DND-41 (cell line): Measurements from ENCODE around the gene EMC8.

Experiments used
- CTCF ChIP-seq: IDR thresholded peaks from 2 replicates; pipeline ENCODE4 v1.5.1; 2012; ENCODE audit warnings: borderline replicate concordance, low read length, moderate library complexity, mild to moderate bottlenecking; ENCODE audit not compliant: poor library complexity, severe bottlenecking; ENCODE audit errors: extremely low read depth
- EZH2 ChIP-seq: IDR thresholded peaks from 3 replicates; pipeline ENCODE4 v1.6.1; 2012; ENCODE audit warnings: borderline replicate concordance, low read depth, mild to moderate bottlenecking, moderate library complexity, low read length, inconsistent platforms; ENCODE audit not compliant: severe bottlenecking

GRCh38 chr16:85805442-85806045 lies 6.2 kb upstream of the EMC8 start:
- TF ChIP-seq CTCF, result no peak
- TF ChIP-seq EZH2, result no peak
